ENCODE data around the gene FBXL13. TPM values are rescaled to one million over a fixed set of nuclear protein-coding genes. Genes with fewer than 3 reads are reported as not detected.

FBXL13 gene
- polyA plus RNA-seq, 1 donor from 2014 or later: 0.57 TPM

GRCh38 chr7:102836977-102837376 lies 237.6 kb downstream of the FBXL13 start:
- Histone ChIP-seq H3K4me3 (ENCODE audit: low read length) (no peak overlapping the region), H3F3A (ENCODE audit: insufficient read depth, low read length, poor library complexity, severe bottlenecking) (no peaks in the 10 kb centered on the region), H3K36me3 (ENCODE audit: insufficient read depth, low read length) (no peaks in the 10 kb centered on the region), H3K27ac (ENCODE audit: low read length) (no peak overlapping the region), H3K79me2 (replicated peaks; ENCODE audit: insufficient read depth, low read length) (no peaks in the 10 kb centered on the region), H3K4me2 (ENCODE audit: low read length) (no peak overlapping the region), H3K9me3 (ENCODE audit: low read length) (no peaks in the 10 kb centered on the region), H4K20me1 (ENCODE audit: insufficient read depth) (no peaks in the 10 kb centered on the region), H2AFZ (ENCODE audit: low read depth, low read length) (no peak overlapping the region), H3K27me3 (ENCODE audit: insufficient read depth, low read depth, low read length) (no peaks in the 10 kb centered on the region), H3K9ac (ENCODE audit: low read length) (no peak overlapping the region), H3K9me2 (ENCODE audit: insufficient read depth, low read length) (no peaks in the 10 kb centered on the region)
- no peak for TF ChIP-seq RAD21 (conservative IDR thresholded peaks at IDR 0.05)
- TF ChIP-seq REST (IDR thresholded peaks at IDR 0.05; ENCODE audit: borderline replicate concordance): no peak
- TF ChIP-seq MXI1 (conservative IDR thresholded peaks at IDR 0.05; ENCODE audit: poor library complexity, severe bottlenecking): no peak
- TF ChIP-seq CTCF (IDR thresholded peaks at IDR 0.05; ENCODE audit: poor library complexity, severe bottlenecking): no peak
- TF ChIP-seq EP300 (conservative IDR thresholded peaks at IDR 0.05; ENCODE audit: poor library complexity, severe bottlenecking): no peak
- no peak for TF ChIP-seq TAF1 (IDR thresholded peaks at IDR 0.05; ENCODE audit: low read depth)
- TF ChIP-seq POLR2AphosphoS5 (IDR thresholded peaks at IDR 0.05): no peak
- no peak for TF ChIP-seq EZH2 (IDR thresholded peaks at IDR 0.05; ENCODE audit: borderline replicate concordance, insufficient read depth, low read length, poor library complexity, severe bottlenecking)
- no peak for TF ChIP-seq SMC3 (conservative IDR thresholded peaks at IDR 0.05; ENCODE audit: poor library complexity)

DNA sequence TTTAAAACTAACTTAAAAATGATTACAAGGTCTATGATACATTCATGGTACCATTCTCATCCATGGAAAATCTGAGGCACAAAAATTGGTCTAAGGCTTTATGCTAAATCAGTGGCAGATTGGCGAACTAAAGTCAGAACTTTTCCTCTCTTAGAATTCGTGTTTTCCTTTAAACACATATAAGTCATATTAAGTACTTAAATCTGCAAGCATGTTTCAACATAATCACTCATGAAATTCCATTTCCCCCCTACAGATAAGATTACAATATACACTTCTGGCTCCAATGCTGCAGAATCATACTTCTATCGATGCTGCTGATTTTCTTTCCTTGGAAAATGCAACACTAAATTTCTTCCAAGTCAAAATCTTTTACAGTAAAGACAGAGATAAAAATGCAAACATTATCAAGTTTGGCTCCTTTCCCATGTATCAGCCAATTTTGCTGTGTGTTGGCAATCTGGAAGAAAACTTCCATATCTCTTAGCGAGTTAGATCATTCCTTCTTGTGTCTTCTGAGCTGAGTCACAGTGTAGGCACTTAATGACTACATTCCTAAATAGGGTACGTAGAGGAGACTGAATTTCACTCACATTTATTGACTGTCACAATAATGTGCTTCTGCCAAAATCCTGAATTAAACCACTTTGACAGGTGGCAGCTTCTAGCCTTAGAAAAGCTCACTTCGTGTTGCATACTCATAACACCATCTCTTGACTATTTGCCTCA lies 238.2 kb downstream of the FBXL13 start:
- Histone ChIP-seq H3K27ac (ENCODE audit: low read length) (no peak overlapping the region), H3K4me2 (ENCODE audit: low read length) (no peak overlapping the region), H3K27me3 (ENCODE audit: insufficient read depth, low read depth, low read length) (no peaks in the 10 kb centered on the region), H4K20me1 (ENCODE audit: insufficient read depth) (no peaks in the 10 kb centered on the region), H3K79me2 (replicated peaks; ENCODE audit: insufficient read depth, low read length) (no peaks in the 10 kb centered on the region), H3F3A (ENCODE audit: insufficient read depth, low read length, poor library complexity, severe bottlenecking) (no peaks in the 10 kb centered on the region), H3K36me3 (ENCODE audit: insufficient read depth, low read length) (no peaks in the 10 kb centered on the region), H3K4me3 (ENCODE audit: low read length) (no peak overlapping the region), H3K9me3 (ENCODE audit: low read length) (no peaks in the 10 kb centered on the region), H3K9ac (ENCODE audit: low read length) (no peak overlapping the region), H3K9me2 (ENCODE audit: insufficient read depth, low read length) (no peaks in the 10 kb centered on the region), H2AFZ (ENCODE audit: low read depth, low read length) (no peak overlapping the region)
- TF ChIP-seq TAF1 (IDR thresholded peaks at IDR 0.05; ENCODE audit: low read depth) (no peak), CTCF (IDR thresholded peaks at IDR 0.05; ENCODE audit: poor library complexity, severe bottlenecking) (no peak), POLR2AphosphoS5 (IDR thresholded peaks at IDR 0.05) (no peak), RAD21 (conservative IDR thresholded peaks at IDR 0.05) (no peak), EP300 (conservative IDR thresholded peaks at IDR 0.05; ENCODE audit: poor library complexity, severe bottlenecking) (no peak), MXI1 (conservative IDR thresholded peaks at IDR 0.05; ENCODE audit: poor library complexity, severe bottlenecking) (no peak), SMC3 (conservative IDR thresholded peaks at IDR 0.05; ENCODE audit: poor library complexity) (no peak), REST (IDR thresholded peaks at IDR 0.05; ENCODE audit: borderline replicate concordance) (no peak), EZH2 (IDR thresholded peaks at IDR 0.05; ENCODE audit: borderline replicate concordance, insufficient read depth, low read length, poor library complexity, severe bottlenecking) (no peak)

Measured in neural cell (in vitro differentiated cells).